GM19351 (cell line): ENCODE measurements around the gene CDKN2B.

Experiments used
- ATAC-seq: cut with Tn5 transposase; IDR thresholded peaks from one replicate; pipeline ENCODE4 v1.9.1; 2021; ENCODE audit warnings: mild to moderate bottlenecking, moderate library complexity; ENCODE audit not compliant: unreplicated experiment

CDKN2B gene

GRCh38 chr9:21995006-21995665 lies 14.0 kb downstream of the CDKN2B start:
- ATAC-seq = peak; percentile 86

GRCh38 chr9:21994556-21995005 lies 14.5 kb downstream of the CDKN2B start, which contains the start of gene CDKN2B-AS1:
Gene CDKN2B-AS1, plus strand, starts transcription at chr9:21994791.
- peak; percentile 37 for ATAC-seq

GRCh38 chr9:21993893-21994555 lies 15.1 kb downstream of the CDKN2B start, which contains the start of gene CDKN2A:
Gene CDKN2A, minus strand, starts transcription at chr9:21994392.
- ATAC-seq = peak; percentile 38

- ATAC-seq = no peak
Measured at GRCh38 chr9:21993007-21993406, 16.1 kb downstream of the CDKN2B start.

GRCh38 chr9:21991072-21991959 lies 17.8 kb downstream of the CDKN2B start:
- ATAC-seq = no peak

GRCh38 chr9:21989440-21990189 lies 19.5 kb downstream of the CDKN2B start:
- no peak for ATAC-seq

GRCh38 chr9:21988056-21988990 lies 20.8 kb downstream of the CDKN2B start:
- no peak for ATAC-seq

- peak; percentile 56 for ATAC-seq
Measured at GRCh38 chr9:21985964-21986667, 23.0 kb downstream of the CDKN2B start.

GRCh38 chr9:21984101-21984500 lies 25.0 kb downstream of the CDKN2B start:
- ATAC-seq = no peak

- no peak for ATAC-seq
Measured at GRCh38 chr9:21983561-21983935, 25.6 kb downstream of the CDKN2B start.

- ATAC-seq = no peak
Measured at GRCh38 chr9:21982861-21983560, 26.1 kb downstream of the CDKN2B start.

- no peak for ATAC-seq
Measured at GRCh38 chr9:21982391-21982790, 26.7 kb downstream of the CDKN2B start.

GRCh38 chr9:21976334-21976875 lies 32.7 kb downstream of the CDKN2B start:
- ATAC-seq = no peak

GRCh38 chr9:21974722-21975409 lies 34.2 kb downstream of the CDKN2B start:
- peak; percentile 63 for ATAC-seq

- ATAC-seq = no peak
Measured at GRCh38 chr9:21974343-21974721, 34.8 kb downstream of the CDKN2B start.

GRCh38 chr9:21972361-21972760 lies 36.7 kb downstream of the CDKN2B start:
- ATAC-seq = no peak

- ATAC-seq = no peak
Measured at GRCh38 chr9:21970800-21971640, 38.1 kb downstream of the CDKN2B start.
